Panc1 (cell line): ENCODE data around the gene SLC38A1. TPM values are rescaled to one million over a fixed set of nuclear protein-coding genes. Genes with fewer than 3 reads are reported as not detected.

Source experiments
- ATAC-seq: fragments of 200-7000 bp; cut with Tn5 transposase; 2 replicates; pipeline ENCODE4 v1.9.1; 2020; ENCODE audit warnings: mild to moderate bottlenecking, moderate library complexity
- BruUV-seq: library from RNA; stranded (reverse); fragments of 400-500 nt; replicated peaks from 2 replicates; lab custom pipeline; 2021; lab: Mats Ljungman, UMichigan
- CTCF ChIA-PET: fragments of 300-600 bp; sonication (Branson Sonifier 250); formaldehyde crosslinking; loops from one replicate; lab custom pipeline; 2022; ENCODE audit warnings: antibody characterized with exemption; lab: Charles Lee
- POLR2A ChIA-PET: fragments of 300-600 bp; sonication (Branson Sonifier 250); formaldehyde crosslinking; loops from one replicate; lab custom pipeline; 2022; ENCODE audit warnings: antibody characterized with exemption; lab: Charles Lee
- DNase-seq: peaks from one replicate; pipeline ENCODE4 v3.0.0-alpha.2; 2010; ENCODE audit warnings: low read depth, low spot score
- H3K27ac ChIP-seq: 2 replicates; pipeline ENCODE4 v1.5.1; 2011; ENCODE audit warnings: mild to moderate bottlenecking, low read length, inconsistent platforms
- H3K27me3 ChIP-seq: fragments of 200-500 bp; sonication (Bioruptor generic); 2 replicates; pipeline ENCODE4 v1.6.0; 2014; ENCODE audit warnings: low read length, inconsistent platforms; ENCODE audit not compliant: control insufficient read depth, insufficient read depth
- H3K36me3 ChIP-seq: fragments of 200-500 bp; sonication (Bioruptor generic); 2 replicates; pipeline ENCODE4 v1.5.1; 2014; ENCODE audit warnings: inconsistent platforms, mild to moderate bottlenecking, low read length, moderate library complexity; ENCODE audit not compliant: control insufficient read depth, insufficient read depth
- H3K4me1 ChIP-seq: 2 replicates; pipeline ENCODE4 v1.5.1; 2011; ENCODE audit warnings: inconsistent platforms, mild to moderate bottlenecking, low read length, moderate library complexity; ENCODE audit not compliant: control insufficient read depth, insufficient read depth
- H3K4me3 ChIP-seq, 2 experiments: 2 replicates each; pipeline ENCODE4 v1.5.1; 2011 to 2012; ENCODE audit warnings: low read depth in 2 of 2, low read length in 2 of 2, mild to moderate bottlenecking in 2 of 2, inconsistent platforms in 1 of 2, moderate library complexity in 1 of 2
- H3K9me3 ChIP-seq: fragments of 200-500 bp; sonication (Bioruptor generic); 2 replicates; pipeline ENCODE4 v1.5.1; 2014; ENCODE audit warnings: low read depth, mild to moderate bottlenecking, inconsistent platforms, low read length, moderate library complexity; ENCODE audit not compliant: control insufficient read depth, insufficient read depth
- CTCF ChIP-seq: fragments of 450-650 bp; IDR thresholded peaks from 2 replicates; pipeline ENCODE4 v1.5.1; 2017; ENCODE audit warnings: mild to moderate bottlenecking
- POLR2AphosphoS5 ChIP-seq: IDR thresholded peaks from 2 replicates; pipeline ENCODE4 v1.6.1; 2012; ENCODE audit warnings: mild to moderate bottlenecking, low read depth, low read length, moderate library complexity
- REST ChIP-seq, 2 experiments: IDR thresholded peaks; 2 replicates each; pipeline ENCODE4 v1.6.1; 2011 to 2012; ENCODE audit warnings: low read depth in 2 of 2, control low read depth in 1 of 2, low read length in 1 of 2, mild to moderate bottlenecking in 1 of 2, moderate library complexity in 1 of 2; ENCODE audit not compliant: insufficient read depth in 1 of 2
- SIN3A ChIP-seq: IDR thresholded peaks from 2 replicates; pipeline ENCODE4 v1.6.1; 2012; ENCODE audit warnings: low read depth, mild to moderate bottlenecking, low read length, moderate library complexity, borderline replicate concordance; ENCODE audit not compliant: insufficient read depth
- TCF7L2 ChIP-seq: IDR thresholded peaks from 2 replicates; pipeline ENCODE4 v1.6.1; 2011; ENCODE audit warnings: mild to moderate bottlenecking, low read depth, low read length, inconsistent platforms
- in situ Hi-C: cut with HindIII; loops from 2 replicates; pipeline ENCODE4 v1.10.0; 2016; ENCODE audit warnings: low sequenced_read_pairs, low pct_unique_long_range_greater_than_20kb
- intact Hi-C: fragments of 100-400 bp; cut with micrococcal nuclease; formaldehyde crosslinking; loops from one replicate; pipeline ENCODE4 v1.10.0; 2022; ENCODE audit not compliant: unreplicated experiment
- total RNA-seq: library from RNA; stranded (reverse); gene quantifications from one replicate; pipeline ENCODE4 v1.2.1, GENCODE V29; 2021; ENCODE audit not compliant: unreplicated experiment

The SLC38A1 gene
- total RNA-seq, 1 experiment from 2014 or later = 127 TPM

GRCh38 chr12:46298261-46298660 is 29.4 kb upstream of the SLC38A1 start:
- Histone ChIP-seq H3K27me3 (no peaks in the 10 kb centered on the region), H3K4me3 (no peak overlapping the region), H3K27ac (no peak overlapping the region), H3K36me3 (no peaks in the 10 kb centered on the region), H3K9me3 (no peaks in the 10 kb centered on the region), H3K4me1 (no peaks in the 10 kb centered on the region)
- ChIA-PET CTCF (no interaction called here), POLR2A (no interaction called here)
- TF ChIP-seq REST (IDR thresholded peaks at IDR 0.05; ENCODE audit: insufficient read depth in 1 of 2, low read depth in 2 of 2, low read length in 1 of 2) (no peak), POLR2AphosphoS5 (no peak), CTCF (no peak), TCF7L2 (no peak), SIN3A (no peak)
- no TSS peak for BruUV-seq
- in situ Hi-C loops = no loop called here
- intact Hi-C loops = no loop called here
- ATAC-seq (no peak), DNase-seq (no peak)

- BruUV-seq = no TSS peak
- Histone ChIP-seq H3K27ac (no peak overlapping the region), H3K36me3 (no peaks in the 10 kb centered on the region), H3K9me3 (peaks cover 1% of the 10 kb centered on the region; the same call in 1 of the 2 replicates), H3K4me1 (no peaks in the 10 kb centered on the region), H3K4me3 (no peak overlapping the region), H3K27me3 (no peaks in the 10 kb centered on the region)
- CTCF ChIA-PET = no interaction called here
- in situ Hi-C loops = no loop called here
- POLR2A ChIA-PET = no interaction called here
- intact Hi-C loops = no loop called here
- TF ChIP-seq TCF7L2 (no peak), REST (IDR thresholded peaks at IDR 0.05; ENCODE audit: insufficient read depth in 1 of 2, low read depth in 2 of 2, low read length in 1 of 2) (no peak), CTCF (no peak), POLR2AphosphoS5 (no peak), SIN3A (no peak)
- DNase-seq (no peak), ATAC-seq (no peak)
Observed at GRCh38 chr12:46296822-46297221, 28.0 kb upstream of the SLC38A1 start.
